Tibial artery (tissue), 4 donors: ENCODE results near the gene LSM14A.

Experiments used
- DNase-seq, 2 donors: peaks; one replicate each; pipeline ENCODE4 v3.0.0-alpha.2; 2019
- H3K27ac ChIP-seq, 2 donors: fragments of 200-600 bp; sonication (generic) in 1 of 2; 1 replicate in 1 of 2; 2 replicates in 1 of 2; pipeline ENCODE4 v1.5.1; 2018 to 2019; ENCODE audit warnings: mild to moderate bottlenecking in 1 of 2
- H3K27me3 ChIP-seq, 2 donors: fragments of 200-600 bp; sonication (generic) in 1 of 2; one replicate each; pipeline versions ENCODE4 v1.5.1 to v1.6.0; 2016 to 2019
- H3K36me3 ChIP-seq, 3 donors: fragments of 200-600 bp; sonication (generic) in 2 of 3; one replicate each; pipeline ENCODE4 v1.5.1; 2016 to 2019; ENCODE audit warnings: mild to moderate bottlenecking in 2 of 3
- H3K4me1 ChIP-seq, 4 donors: fragments of 200-600 bp; sonication (generic) in 2 of 4; 1 replicate in 3 of 4; 2 replicates in 1 of 4; pipeline ENCODE4 v1.5.1; 2016 to 2019
- H3K4me3 ChIP-seq, 2 donors: fragments of 200-600 bp; sonication (generic) in 1 of 2; 1 replicate in 1 of 2; 2 replicates in 1 of 2; pipeline ENCODE4 v1.5.1; 2018 to 2019; ENCODE audit warnings: mild to moderate bottlenecking in 2 of 2
- H3K9me3 ChIP-seq, 3 donors: fragments of 200-600 bp; sonication (generic) in 1 of 3; one replicate each; pipeline ENCODE4 v1.5.1; 2016 to 2019
- CTCF ChIP-seq, 2 experiments: fragments of 200-600 bp in 1 of 2; fragments of 450-650 bp in 1 of 2; IDR thresholded peaks; one replicate each; pipeline ENCODE4 v1.5.1; 2017 to 2019; ENCODE audit warnings: antibody characterized with exemption in 2 of 2, mild to moderate bottlenecking in 1 of 2, moderate library complexity in 1 of 2
- intact Hi-C: fragments of 100-400 bp; cut with DNase I; formaldehyde crosslinking; loops from one replicate; pipeline ENCODE4 v1.15.0; 2023; ENCODE audit warnings: low total_unique reads

LSM14A gene

GRCh38 chr19:34259367-34260095 is 87.2 kb downstream of the LSM14A start:
- intact Hi-C loops, result loop anchor here (10.0 kb wide), 1 partner anchor 75 kb away; no protein-coding TSS in a partner anchor
- TF ChIP-seq CTCF (IDR thresholded peaks at IDR 0.05), result no peak
- no peak for DNase-seq
- no peaks in the 10 kb centered on the region for H3K9me3 ChIP-seq
- H3K36me3 ChIP-seq, result no peaks in the 10 kb centered on the region
- no peak overlapping the region for H3K4me3 ChIP-seq
- no peak overlapping the region for H3K27ac ChIP-seq
- peaks cover 0 to 67% (median 37%) of the 10 kb centered on the region in 4 donors for H3K4me1 ChIP-seq
- H3K27me3 ChIP-seq, result no peaks in the 10 kb centered on the region

GRCh38 chr19:34260771-34261173 is 88.5 kb downstream of the LSM14A start:
- H3K9me3 ChIP-seq, result no peaks in the 10 kb centered on the region
- H3K4me3 ChIP-seq, result no peak overlapping the region
- no peak overlapping the region for H3K27ac ChIP-seq
- no peak for DNase-seq
- intact Hi-C loops, result no loop called here
- H3K36me3 ChIP-seq, result peaks cover 0 to 3% (median 0%) of the 10 kb centered on the region in 3 donors
- no peaks in the 10 kb centered on the region for H3K27me3 ChIP-seq
- H3K4me1 ChIP-seq, result peaks cover 0 to 75% (median 41%) of the 10 kb centered on the region in 4 donors
- TF ChIP-seq CTCF (IDR thresholded peaks at IDR 0.05), result no peak

- no peak for TF ChIP-seq CTCF (IDR thresholded peaks at IDR 0.05)
- Histone ChIP-seq H3K4me3 (no peak overlapping the region), H3K4me1 (peaks cover 0 to 71% (median 38%) of the 10 kb centered on the region in 4 donors), H3K27me3 (no peaks in the 10 kb centered on the region), H3K9me3 (no peaks in the 10 kb centered on the region), H3K27ac (no peak overlapping the region), H3K36me3 (peaks cover 0 to 6% (median 0%) of the 10 kb centered on the region in 3 donors)
- intact Hi-C loops, result no loop called here
- DNase-seq, result no peak
These were observed 89.2 kb downstream of the LSM14A start for GRCh38 chr19:34261334-34262109.

- no peak for DNase-seq
- Histone ChIP-seq H3K27me3 (no peaks in the 10 kb centered on the region), H3K4me1 (peaks cover 0 to 69% (median 32%) of the 10 kb centered on the region in 4 donors), H3K27ac (no peak overlapping the region), H3K36me3 (peaks cover 0 to 6% (median 0%) of the 10 kb centered on the region in 3 donors), H3K9me3 (no peaks in the 10 kb centered on the region), H3K4me3 (no peak overlapping the region)
- intact Hi-C loops, result no loop called here
- TF ChIP-seq CTCF (IDR thresholded peaks at IDR 0.05), result no peak
These were observed 91.5 kb downstream of the LSM14A start for GRCh38 chr19:34263745-34264237.

GRCh38 chr19:34265221-34265650 is 92.9 kb downstream of the LSM14A start:
- H3K9me3 ChIP-seq, result no peaks in the 10 kb centered on the region
- no peaks in the 10 kb centered on the region for H3K27me3 ChIP-seq
- TF ChIP-seq CTCF (IDR thresholded peaks at IDR 0.05), result no peak
- intact Hi-C loops, result no loop called here
- peaks cover 0 to 70% (median 37%) of the 10 kb centered on the region in 4 donors for H3K4me1 ChIP-seq
- peaks cover 0 to 6% (median 0%) of the 10 kb centered on the region in 3 donors for H3K36me3 ChIP-seq
- H3K27ac ChIP-seq, result peak overlapping the region; percentile 30 to 39
- no peak for DNase-seq
- H3K4me3 ChIP-seq, result peak overlapping the region in 1 of 2 donors; percentile 22
